ENCODE data around the gene SLC15A3.
"Not testable (repeated sequence)": the region's sequence is repeated elsewhere in the genome, so short reads cannot be mapped to it uniquely, and the experiment has no call there.

The SLC15A3 gene

DNA sequence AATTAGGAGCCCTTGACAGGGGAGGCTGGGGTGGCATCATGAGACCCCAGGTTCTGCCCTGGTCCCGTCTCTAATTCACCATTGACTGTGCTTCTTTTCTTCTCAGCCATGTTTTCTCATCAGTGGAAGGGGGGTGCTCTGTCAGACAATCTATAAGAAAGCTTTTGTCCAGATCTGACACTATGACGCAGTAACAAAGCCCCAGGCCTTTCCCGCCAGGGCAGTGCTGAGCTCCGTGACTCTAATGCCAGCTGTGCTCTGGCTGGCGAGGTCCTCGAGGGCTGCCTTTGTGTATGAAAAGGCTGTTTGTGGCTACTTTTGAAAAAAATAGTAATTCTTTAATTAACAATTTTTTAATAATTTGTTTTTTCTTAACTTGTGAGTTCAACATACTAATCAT is 22.8 kb upstream of the SLC15A3 start:
- DNase-seq (ENCODE audit: low read depth), result no peak

DNA sequence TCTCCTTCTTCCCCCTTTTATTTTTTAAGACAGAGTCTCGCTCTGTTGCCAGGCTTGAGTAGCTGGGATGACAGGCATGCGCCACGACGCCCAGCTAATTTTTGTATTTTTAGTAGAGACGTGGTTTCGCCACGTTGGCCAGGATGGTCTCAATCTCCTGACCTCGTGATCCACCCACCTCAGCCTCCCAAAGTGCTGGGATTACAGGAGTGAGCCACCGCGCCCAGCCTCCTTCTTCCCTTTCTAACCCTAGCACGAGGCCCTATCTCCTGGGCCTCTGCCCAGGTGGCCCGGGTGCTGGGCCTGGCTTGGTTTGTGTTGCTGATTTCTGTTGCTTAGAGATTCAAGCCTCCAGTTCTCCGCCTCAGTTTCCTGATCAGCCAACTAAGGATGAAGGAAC is 22.3 kb upstream of the SLC15A3 start:
- not testable (repeated sequence) for DNase-seq (ENCODE audit: low read depth)

DNA sequence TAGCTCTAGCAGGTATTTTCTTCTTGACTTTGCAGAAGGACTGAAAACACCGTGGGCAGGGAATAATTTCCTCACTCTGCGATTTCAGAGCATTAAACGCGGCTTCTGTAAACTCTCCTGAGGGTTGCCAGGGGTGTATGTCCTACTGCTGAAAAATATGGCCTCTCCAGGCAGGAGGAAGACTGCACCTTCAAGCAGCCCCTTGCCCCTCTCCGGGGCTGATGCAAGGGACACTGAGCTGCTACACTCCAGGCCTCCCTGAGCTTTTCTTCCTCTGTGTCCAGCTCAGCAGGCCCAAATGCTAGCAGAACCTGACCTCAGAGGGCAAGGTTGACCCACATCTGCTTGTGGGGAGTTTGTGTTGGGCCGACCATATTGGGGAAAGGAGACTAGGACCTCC is 21.7 kb upstream of the SLC15A3 start:
- DNase-seq (ENCODE audit: low read depth), result no peak

DNA sequence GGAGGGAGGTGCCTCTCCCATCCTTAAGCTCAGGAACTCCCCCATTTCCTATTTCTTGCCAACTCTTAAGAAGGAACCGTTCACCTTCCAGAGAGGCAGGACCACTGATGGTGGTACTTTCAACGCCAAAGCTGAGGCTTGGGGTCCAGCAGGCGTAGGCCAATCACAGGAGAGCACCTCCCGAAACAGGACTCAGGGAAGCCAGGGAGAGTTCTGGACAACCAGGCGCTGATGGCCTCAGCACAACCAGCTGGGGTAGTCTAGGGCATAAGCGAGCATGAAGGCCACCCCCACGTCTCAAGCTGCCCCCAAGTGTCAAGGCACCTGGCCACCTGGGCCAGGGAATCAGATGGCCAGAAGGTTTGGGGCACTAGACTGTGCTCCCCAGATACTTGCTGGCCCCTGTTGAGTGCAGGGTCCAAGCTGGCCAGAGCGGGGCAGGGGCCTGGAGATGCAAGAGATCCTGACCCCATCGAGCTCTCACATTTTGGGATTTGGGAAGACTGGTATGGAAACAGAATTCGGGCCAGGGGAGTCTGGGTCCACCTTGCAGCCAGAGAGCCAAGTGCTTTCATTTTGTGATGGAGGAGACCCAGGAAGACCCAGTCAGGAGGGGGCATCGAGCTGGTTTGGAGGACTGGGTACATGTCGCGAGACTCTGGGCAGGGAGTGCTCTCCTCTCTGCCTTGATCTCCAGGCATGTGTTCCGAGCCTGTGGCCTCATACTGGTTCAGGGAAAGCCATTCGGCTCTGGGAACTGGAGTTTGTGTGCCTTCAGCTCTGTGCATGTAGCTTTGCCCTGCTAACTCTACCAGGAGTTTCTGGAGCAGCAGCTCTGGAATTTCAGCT is 20.4 kb upstream of the SLC15A3 start:
- no peak for DNase-seq (ENCODE audit: low read depth)

DNA sequence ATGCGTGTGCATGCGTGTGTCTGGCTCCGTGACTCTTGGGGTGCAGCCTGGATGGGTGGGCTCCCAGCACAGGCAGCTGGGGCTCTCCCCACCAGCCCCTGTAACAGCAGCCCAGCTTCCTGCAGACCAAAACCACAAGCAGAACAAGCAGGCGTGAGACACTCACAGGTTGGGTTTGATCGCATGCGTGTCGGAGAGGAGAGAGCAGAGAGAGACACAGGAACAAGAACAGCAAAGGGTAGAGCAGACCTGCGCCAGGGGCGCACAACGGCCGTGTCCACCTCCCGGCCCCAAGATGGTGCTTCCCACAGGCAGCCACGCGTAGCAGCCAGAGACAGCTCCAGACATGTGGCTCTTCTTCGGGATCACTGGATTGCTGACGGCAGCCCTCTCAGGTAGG is 19.5 kb upstream of the SLC15A3 start, which contains the start of gene CD6:
TSS of gene CD6 (plus strand) at position 161 of the 400 bp plus-strand sequence. CDS start at position 347, 186 bp downstream.
- DNase-seq (ENCODE audit: low read depth), result no peak

DNA sequence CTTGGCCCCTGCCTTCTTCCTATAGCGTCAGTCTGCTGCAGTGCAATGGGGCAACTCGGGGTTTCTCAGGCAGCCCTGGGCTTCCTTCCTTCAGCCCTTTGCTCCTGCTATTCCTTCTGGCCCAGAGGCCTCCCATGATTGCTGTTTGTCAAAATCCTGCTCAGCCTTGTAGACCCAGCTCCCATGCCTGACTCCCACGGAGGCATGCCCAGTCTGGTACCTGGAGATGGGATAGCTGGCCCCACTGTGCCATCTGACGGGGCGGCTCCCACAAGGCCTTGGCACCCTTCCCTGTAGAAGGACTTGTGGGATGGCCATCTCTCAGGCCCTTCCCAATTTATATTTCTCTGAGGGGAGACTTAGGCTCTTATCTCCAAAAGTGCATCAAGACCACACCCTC is 18.9 kb upstream of the SLC15A3 start:
- no peak for DNase-seq (ENCODE audit: low read depth)

DNA sequence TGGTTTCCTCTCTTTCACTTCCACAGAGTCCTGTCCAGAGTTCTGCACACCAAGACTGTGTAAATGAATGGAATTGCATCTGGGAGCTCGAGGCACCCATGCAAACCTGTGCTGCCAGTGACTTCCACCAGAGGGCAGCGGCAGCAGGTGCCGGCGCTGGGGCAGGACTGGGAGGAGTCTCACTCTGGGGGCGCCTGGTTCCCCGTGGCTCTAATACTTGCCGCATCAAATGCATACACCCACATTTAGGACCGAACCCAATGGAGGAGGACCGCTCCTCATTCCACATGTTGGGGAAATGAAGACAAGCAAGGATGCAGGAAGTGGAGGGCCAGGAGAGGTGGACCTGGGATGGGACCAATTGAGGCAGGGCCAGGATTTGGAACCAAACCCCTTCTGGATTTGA is 18.4 kb upstream of the SLC15A3 start:
- DNase-seq (ENCODE audit: low read depth), result no peak

DNA sequence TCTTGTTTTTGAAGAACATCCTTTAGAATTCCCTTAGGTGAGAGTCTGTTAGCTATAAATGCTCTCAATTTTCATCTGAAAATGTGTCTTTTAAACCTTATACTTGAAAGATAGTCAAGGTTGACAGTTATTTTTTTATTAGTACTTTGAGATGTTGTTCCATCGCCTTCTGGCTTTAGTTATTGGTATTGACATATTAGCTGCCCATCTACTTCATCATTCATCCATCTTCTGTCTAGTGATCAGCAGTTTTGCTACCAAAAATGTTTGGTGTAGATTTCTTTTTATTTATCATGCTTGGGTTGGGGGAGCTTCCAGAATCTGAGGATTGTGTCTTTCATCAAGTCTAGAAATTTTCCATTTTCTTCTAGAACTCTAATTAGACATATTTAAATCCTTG is 16.2 kb upstream of the SLC15A3 start:
- no peak for DNase-seq (ENCODE audit: low read depth)

DNA sequence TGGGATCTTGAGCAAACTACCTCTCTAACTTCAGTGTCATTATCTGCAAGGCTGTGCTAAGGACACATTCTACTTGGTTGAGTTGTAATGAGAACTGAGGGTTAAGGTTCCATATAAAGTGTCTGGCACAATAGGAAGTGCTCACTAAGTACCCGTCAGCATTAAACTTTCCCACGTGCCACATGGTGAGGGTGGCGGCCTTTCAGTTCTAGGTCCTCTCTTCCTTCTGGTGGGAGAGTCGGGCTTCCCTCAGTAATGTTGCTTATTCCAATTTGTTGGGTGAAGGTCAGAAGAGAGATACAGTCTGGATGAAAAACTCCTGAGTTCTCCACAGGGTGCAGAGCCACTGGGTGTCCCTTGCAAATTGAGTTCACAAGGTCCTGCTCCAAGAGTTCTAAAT is 14.9 kb upstream of the SLC15A3 start:
- DNase-seq (ENCODE audit: low read depth), result no peak

DNA sequence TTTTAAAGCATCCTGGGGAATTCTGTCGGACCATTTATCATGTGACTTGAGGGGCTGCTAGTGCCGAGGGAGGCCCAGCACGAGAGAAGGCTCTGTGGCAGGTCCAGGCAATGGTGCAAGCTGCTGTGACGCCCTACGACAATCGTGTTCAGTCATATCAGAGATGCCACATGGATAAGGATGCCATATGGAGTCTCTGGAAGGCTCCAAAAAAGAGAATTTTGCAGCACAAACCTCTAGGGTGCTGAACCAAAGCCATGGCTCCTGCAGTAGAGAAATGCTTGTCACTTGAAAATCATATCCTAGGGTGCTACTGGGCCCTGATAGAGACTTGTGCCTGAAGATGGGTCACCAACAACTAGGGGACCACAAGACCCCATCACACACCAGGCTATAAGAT is 12.8 kb upstream of the SLC15A3 start:
- no peak for DNase-seq (ENCODE audit: low read depth)

DNA sequence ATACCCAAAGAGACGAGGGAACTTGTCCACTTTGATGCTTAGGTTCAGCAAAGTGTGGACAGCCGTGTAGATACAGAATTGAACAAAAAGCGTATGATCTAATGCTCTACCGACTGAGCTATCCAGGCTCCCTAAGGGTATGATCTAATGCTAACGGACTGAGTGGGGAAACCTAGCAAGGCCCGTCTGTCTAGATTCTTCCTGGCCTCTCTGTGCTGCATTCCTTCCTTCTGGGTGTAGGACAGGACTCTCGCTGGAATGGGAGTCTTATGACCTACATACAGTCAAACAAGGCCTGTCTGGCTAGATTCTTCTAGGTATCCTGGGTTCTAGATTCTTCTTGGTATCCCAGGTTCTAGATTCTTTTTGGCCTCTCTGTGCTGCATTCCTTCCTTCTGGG is 8.4 kb upstream of the SLC15A3 start:
- no peak for DNase-seq (ENCODE audit: low read depth)

DNA sequence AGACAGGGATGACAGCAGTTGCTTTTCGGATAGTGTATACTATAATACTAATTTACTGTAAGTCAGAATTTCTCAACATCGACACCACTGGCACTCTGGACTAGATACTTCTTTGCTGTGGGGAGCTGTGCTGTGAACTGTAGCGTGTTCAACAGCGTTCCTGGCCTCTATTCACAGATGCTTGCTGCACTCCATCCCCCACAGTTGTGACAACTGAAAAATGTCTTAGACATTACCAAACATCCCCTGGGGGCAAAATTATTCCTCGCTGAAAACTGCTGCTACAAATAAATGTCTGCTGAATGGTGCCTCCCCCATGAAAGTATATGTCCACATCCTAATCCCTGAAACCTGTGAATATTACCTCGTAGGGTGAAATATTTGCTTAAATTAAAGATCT is 7.5 kb upstream of the SLC15A3 start:
- no peak for DNase-seq (ENCODE audit: low read depth)

DNA sequence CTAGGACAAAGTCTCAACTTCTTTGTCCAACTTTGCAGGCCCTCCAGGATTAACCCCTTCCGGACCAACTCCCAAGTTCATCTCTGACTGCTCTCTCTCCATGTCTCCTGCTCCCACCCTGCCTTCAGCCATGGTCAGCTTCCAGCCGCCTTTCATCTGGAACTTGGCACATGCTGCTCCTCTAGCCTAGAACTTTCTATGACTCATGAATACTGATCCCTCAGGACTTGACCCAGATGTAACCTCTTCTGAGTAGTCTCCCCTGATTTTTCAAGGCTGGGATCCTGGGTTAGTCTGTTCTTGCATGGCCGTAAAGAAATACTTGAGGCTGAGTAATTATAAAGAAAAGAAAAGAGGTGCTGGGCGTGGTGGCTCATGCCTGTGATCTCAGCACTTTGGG is 5.2 kb upstream of the SLC15A3 start:
- no peak for DNase-seq (ENCODE audit: low read depth)

DNA sequence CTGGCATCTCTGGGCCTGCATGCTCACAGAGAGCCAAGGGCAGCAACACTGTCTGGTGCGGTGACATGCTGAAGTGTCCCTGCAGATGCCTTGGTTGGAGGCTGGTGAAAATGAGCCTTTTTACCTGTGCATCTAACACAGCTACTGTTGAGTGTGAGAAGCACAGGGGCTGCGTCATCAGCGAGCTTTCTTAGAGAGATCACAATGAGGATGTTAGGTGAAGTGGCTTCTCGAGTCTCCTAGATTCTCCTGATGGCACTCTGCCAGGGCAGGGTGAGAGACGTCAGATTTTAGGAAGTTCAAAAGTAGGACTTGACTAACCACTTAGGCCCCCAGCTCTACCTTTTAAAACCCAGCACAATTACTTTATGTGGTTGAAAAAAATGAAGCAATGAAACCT is 3.6 kb upstream of the SLC15A3 start:
- DNase-seq (ENCODE audit: low read depth), result no peak

DNA sequence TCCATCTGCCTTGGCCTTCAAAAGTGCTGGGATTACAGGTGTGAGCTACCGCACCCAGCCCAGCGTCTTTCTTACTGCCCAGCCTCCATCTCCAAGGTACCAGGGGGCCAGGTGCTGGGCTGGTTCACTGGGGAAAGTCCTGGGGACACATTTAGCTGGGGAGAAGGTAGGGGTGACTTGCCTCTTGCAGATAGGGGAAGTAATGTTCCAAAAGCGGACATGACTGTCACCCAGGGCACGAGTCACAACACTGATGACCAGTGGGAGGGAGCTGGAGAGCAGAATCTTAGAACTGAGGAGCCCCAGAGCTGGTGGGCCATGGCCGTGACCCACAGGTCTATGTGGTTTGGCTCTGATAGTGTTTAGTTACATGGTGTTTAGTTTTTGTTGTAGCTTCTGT is 2.4 kb upstream of the SLC15A3 start:
- DNase-seq (ENCODE audit: low read depth), result no peak

DNA sequence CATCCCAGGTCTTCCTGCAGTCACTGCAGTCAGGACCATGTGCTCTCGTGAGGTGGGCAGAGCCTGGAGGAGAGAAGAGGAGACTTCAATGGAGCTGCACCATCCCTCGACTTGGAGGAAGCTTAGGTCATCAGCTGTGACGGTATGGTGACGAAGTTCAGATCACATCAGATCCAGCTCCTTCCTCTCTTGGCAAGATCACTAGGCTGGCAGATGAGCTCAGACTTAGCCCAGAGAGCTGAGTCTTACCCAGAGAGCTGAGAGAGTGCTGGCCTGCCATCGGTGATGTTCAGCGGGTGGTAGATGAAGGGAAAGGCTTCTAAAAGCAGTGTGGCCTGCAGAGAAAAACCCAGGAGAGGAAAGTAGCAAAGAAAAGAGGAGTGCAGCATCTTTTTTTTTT is 1.8 kb upstream of the SLC15A3 start:
- no peak for DNase-seq (ENCODE audit: low read depth)

DNA sequence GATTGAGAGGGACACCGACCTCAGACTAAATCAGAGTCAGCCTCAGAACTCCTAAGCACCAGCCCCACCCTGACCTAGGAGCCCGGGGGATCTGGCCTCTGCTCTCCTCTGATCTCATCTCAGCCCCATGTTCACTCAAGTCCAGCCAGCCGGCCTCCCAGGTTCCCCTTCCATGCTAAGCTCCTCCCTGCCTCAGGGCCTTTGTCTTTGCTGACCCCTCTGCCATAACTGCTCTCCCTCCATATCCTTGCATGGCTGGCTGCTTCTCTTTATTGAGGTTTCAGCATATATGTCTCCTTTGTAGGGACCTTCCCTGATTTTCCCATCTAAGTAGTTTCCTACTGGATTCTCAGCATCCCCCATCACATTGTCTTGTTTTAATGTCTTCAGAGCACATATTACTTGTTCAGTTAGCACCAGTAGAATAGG is 780 bp upstream of the SLC15A3 start:
- DNase-seq (ENCODE audit: low read depth), result no peak

DNA sequence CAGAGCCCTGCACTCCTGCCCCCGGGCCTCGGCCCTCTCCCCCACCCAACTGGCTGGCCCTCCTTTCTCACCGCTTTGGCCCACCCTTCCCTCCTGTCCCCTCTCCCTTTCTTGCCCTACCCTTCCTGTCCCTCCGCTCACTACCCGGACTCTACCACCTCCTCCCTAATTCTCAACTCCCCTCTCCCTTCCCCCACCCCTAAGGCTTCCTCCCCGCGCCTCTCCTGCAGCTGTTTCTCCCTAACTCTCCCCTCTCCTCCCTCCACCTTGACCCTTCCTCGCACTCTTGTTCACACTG is 421 bp downstream of the SLC15A3 start:
- no peak for DNase-seq (ENCODE audit: low read depth)

DNA sequence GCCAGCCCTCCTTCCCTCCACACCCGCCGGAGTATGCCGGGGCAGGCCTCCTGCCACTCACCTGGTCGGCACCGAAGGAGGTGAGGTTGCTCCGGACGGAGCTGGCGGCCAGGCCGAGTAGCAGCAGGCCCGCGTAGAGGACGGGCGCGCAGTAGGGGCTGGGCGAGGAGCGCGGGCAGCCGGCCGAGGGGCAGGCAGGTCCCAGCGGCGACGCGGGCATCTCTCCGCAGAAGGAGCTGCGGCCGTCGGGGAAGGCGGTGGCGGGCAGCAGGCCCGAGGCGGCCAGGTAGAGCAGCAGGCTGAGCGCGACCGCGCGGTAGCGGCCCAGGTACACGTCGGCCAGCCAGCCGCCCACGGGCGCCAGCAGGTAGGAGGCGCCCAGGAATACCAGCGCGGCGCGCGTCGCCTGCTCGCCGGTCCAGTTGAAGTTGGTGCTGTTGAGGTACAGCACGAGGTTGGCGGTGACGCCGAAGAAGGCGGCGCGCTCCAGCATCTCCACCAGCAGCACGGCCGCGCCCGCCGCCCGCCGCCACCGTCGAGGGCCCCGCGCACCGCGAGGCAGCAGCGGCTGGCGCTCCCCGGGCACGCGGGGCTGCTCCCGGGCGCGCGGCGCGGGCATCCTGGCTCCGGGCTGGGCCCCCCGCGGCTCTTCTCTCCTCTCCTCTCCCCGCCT is 907 bp downstream of the SLC15A3 start:
- no peak for DNase-seq (ENCODE audit: low read depth)

DNA sequence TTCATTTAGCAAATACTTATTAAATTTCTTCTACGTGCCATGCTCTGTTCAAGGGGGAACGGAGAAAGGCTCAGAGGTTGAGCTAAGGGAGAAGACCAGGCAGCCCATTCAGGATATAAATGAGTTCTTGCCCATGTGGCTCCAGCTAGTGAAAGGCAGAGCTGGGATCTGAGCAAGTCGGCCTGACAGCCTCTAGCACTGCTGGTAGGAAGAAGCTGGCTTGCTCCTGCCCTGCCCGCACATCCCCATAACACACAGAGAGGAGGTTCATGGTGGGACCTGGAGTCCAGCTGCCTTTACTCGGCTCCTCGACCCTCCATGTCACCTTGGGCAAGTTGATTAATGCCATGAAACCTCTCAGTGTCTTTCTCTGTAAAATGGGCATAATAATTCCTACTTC is 2.0 kb downstream of the SLC15A3 start:
- no peak for DNase-seq (ENCODE audit: low read depth)

DNA sequence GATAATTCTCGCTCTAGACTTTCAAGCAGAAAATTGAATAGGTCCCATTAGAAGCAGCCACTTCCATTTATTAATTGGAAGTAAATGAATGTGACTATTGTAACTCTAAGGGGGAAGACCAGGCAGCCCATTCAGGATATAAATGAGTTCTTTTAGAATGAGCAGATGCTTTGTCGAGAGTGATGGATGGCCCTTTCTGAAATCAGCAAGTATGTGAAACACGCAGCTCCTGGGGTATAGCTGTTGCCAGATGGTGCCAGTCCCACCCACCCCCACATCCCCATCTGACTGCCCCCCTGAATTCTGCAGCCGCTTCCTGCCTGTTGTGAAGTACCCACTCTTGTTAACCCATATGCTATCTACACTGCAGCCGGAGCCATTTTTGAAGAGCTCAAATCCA is 3.7 kb downstream of the SLC15A3 start:
- DNase-seq (ENCODE audit: low read depth), result no peak

DNA sequence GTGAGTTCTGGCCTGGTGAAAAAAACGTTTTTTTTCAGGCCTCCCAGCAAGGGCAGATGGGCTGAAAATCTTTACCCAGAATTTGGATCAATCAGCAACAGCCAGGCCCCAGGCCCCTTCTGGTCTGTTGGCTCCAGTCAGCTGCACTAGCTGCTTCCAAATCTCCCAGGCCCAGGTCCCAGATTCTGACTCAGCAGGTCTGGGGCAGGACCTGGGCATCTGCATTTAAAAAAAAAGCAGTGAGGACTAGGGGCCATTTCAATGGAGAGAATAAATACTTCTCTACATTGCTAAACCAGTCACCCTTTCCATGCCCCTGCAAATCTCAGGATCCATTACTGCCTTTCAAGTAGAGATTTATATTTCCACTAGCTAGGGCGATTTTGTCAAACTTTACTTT is 4.3 kb downstream of the SLC15A3 start:
- DNase-seq (ENCODE audit: low read depth), result no peak

DNA sequence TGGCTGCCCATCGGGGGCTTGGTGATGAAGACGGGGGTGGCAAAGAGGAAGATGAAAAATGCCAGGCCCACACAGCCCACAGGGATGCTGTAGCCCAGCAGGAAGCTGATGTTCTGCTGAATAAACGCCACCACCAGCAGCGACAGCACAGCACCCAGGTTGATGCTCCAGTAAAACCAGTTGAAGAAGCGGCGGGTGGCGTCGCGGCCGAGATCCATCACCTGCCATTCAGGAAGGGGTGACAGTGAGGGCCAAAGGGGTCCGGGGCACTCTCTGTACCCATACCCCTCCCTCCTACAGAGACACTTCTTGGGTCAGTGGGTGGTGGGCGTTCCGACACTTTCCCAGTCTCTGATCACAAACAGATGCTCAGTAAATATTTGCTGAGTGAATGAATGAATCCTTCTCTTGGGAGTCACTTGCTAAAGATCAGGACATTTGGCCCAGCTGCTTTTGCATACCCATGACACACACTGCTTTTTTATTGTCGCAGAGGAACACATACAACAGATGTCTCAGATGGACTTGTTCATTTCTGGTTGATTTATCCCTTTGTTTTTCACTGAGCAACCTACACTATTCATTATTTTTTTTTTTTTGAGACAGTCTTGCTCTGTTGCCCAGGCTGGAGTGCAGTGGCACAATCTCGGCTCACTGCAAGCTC is 5.2 kb downstream of the SLC15A3 start:
- no peak for DNase-seq (ENCODE audit: low read depth)

Measured in GM04504 (cell line).